GM12892 (cell line): Measurements from ENCODE around the gene POLRMT.

Experiments used
- POLR2A ChIP-seq: IDR thresholded peaks from 2 replicates; pipeline ENCODE4 v1.6.1; 2011; ENCODE audit warnings: low read depth, low read length, control low read depth
- POLR2AphosphoS5 ChIP-seq: IDR thresholded peaks from 2 replicates; pipeline ENCODE4 v1.6.1; 2011; ENCODE audit warnings: low read depth, low read length, control low read depth

DNA sequence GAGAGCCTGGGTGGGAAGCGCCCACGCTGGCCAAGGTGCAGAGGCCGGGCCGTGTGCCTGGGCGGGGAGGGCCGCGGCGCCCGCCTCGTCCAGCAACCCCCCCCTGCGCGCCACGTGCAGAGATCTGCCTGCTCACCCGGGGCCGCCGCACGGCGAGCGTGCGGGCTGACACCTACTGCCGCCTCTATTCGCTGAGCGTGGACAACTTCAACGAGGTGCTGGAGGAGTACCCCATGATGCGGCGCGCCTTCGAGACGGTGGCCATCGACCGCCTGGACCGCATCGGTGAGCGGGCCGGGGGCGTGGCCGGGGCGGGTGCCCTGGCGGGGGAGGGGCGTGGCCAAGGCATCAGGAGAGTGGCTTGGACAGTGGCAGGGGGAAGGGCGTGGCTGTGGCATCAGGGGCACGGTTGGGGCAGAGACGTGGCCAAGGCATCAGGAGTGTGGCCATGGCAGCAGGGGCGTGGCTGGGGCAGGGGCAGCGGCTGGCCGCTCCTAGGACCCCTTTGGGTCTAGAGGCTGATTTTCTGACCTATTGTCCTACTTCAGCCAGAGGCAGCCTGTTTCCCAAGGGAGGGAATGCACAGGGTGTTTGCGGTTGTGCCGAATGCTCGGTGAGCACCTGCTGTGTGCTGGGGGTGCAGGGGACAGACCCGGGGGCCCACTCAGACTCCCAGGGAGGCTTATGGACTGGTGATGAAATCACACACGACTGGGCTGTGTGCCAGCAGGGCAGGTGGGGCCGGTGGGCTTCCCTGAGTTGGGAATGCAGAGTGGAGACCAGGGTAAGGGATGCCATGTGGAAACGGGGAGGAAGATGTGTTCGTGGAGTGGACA is 19.4 kb downstream of the POLRMT start:
- TF ChIP-seq POLR2AphosphoS5, result no peak
- TF ChIP-seq POLR2A, result no peak
